Measurements from ENCODE around the gene USP17L11. TPM values are rescaled to one million over a fixed set of nuclear protein-coding genes. Genes with fewer than 3 reads are reported as not detected.
A peak's percentile ranks its signal among the peaks of the same experiment; 100 is the strongest.
"Not testable (repeated sequence)": the region's sequence is repeated elsewhere in the genome, so short reads cannot be mapped to it uniquely, and the experiment has no call there.

The USP17L11 gene
- 0.42 TPM for total RNA-seq (ENCODE audit: unreplicated experiment)
- long read RNA-seq = 0 reads

- H3K27me3 Mint-ChIP-seq (ENCODE audit: unreplicated experiment); H3K9me3 Mint-ChIP-seq (ENCODE audit: unreplicated experiment); H3K4me3 Mint-ChIP-seq (ENCODE audit: unreplicated experiment); H3K4me1 Mint-ChIP-seq (ENCODE audit: low read depth, unreplicated experiment); H3K27ac Mint-ChIP-seq (ENCODE audit: unreplicated experiment); H3K36me3 Mint-ChIP-seq (ENCODE audit: unreplicated experiment); DNase-seq: not testable (repeated sequence)
These were observed at the start of gene USP17L11 for GRCh38 chr4:9215105-9215504. Gene USP17L11 (plus strand): TSS chr4:9215405. CDS start chr4:9215405, 0 bp downstream.

GRCh38 chr4:9165990-9166389, 49.2 kb upstream of the USP17L11 start:
- H3K36me3 Mint-ChIP-seq (ENCODE audit: unreplicated experiment); H3K27ac Mint-ChIP-seq (ENCODE audit: unreplicated experiment); DNase-seq; H3K4me1 Mint-ChIP-seq (ENCODE audit: low read depth, unreplicated experiment); H3K9me3 Mint-ChIP-seq (ENCODE audit: unreplicated experiment); H3K27me3 Mint-ChIP-seq (ENCODE audit: unreplicated experiment); H3K4me3 Mint-ChIP-seq (ENCODE audit: unreplicated experiment): not testable (repeated sequence)

- not testable (repeated sequence) for DNase-seq; H3K27ac Mint-ChIP-seq (ENCODE audit: unreplicated experiment); H3K9me3 Mint-ChIP-seq (ENCODE audit: unreplicated experiment); H3K4me1 Mint-ChIP-seq (ENCODE audit: low read depth, unreplicated experiment); H3K4me3 Mint-ChIP-seq (ENCODE audit: unreplicated experiment); H3K36me3 Mint-ChIP-seq (ENCODE audit: unreplicated experiment); H3K27me3 Mint-ChIP-seq (ENCODE audit: unreplicated experiment)
These were observed 45.3 kb upstream of the USP17L11 start, which contains the start of gene FAM90A26 for GRCh38 chr4:9169791-9170459. Gene FAM90A26 (plus strand): TSS chr4:9170409. CDS start chr4:9173173, 2,764 bp downstream.

- H3K4me1 Mint-ChIP-seq (ENCODE audit: low read depth, unreplicated experiment); H3K27ac Mint-ChIP-seq (ENCODE audit: unreplicated experiment); H3K36me3 Mint-ChIP-seq (ENCODE audit: unreplicated experiment); H3K9me3 Mint-ChIP-seq (ENCODE audit: unreplicated experiment); H3K27me3 Mint-ChIP-seq (ENCODE audit: unreplicated experiment); DNase-seq; H3K4me3 Mint-ChIP-seq (ENCODE audit: unreplicated experiment): not testable (repeated sequence)
These were observed 4.8 kb upstream of the USP17L11 start, which contains the start of gene USP17L10 for GRCh38 chr4:9210357-9210756. Gene USP17L10 (plus strand): TSS chr4:9210657. CDS start chr4:9210657, 0 bp downstream.

- not testable (repeated sequence) for H3K4me1 Mint-ChIP-seq (ENCODE audit: low read depth, unreplicated experiment); H3K27me3 Mint-ChIP-seq (ENCODE audit: unreplicated experiment); H3K36me3 Mint-ChIP-seq (ENCODE audit: unreplicated experiment); H3K27ac Mint-ChIP-seq (ENCODE audit: unreplicated experiment); H3K4me3 Mint-ChIP-seq (ENCODE audit: unreplicated experiment); H3K9me3 Mint-ChIP-seq (ENCODE audit: unreplicated experiment); DNase-seq
These were observed 504 bp upstream of the USP17L11 start for GRCh38 chr4:9214701-9215100.

GRCh38 chr4:9219852-9220251, 4.6 kb downstream of the USP17L11 start, which contains the start of gene USP17L12:
Gene USP17L12 (plus strand): TSS chr4:9220152. CDS start chr4:9220152, 0 bp downstream.
- H3K27ac Mint-ChIP-seq (ENCODE audit: unreplicated experiment); H3K4me1 Mint-ChIP-seq (ENCODE audit: low read depth, unreplicated experiment); DNase-seq; H3K4me3 Mint-ChIP-seq (ENCODE audit: unreplicated experiment); H3K9me3 Mint-ChIP-seq (ENCODE audit: unreplicated experiment); H3K36me3 Mint-ChIP-seq (ENCODE audit: unreplicated experiment); H3K27me3 Mint-ChIP-seq (ENCODE audit: unreplicated experiment): not testable (repeated sequence)

- H3K27me3 Mint-ChIP-seq (ENCODE audit: unreplicated experiment); H3K36me3 Mint-ChIP-seq (ENCODE audit: unreplicated experiment); H3K9me3 Mint-ChIP-seq (ENCODE audit: unreplicated experiment); H3K4me1 Mint-ChIP-seq (ENCODE audit: low read depth, unreplicated experiment); H3K27ac Mint-ChIP-seq (ENCODE audit: unreplicated experiment); H3K4me3 Mint-ChIP-seq (ENCODE audit: unreplicated experiment); DNase-seq: not testable (repeated sequence)
These were observed 9.4 kb downstream of the USP17L11 start, which contains the start of gene USP17L13 for GRCh38 chr4:9224596-9224995. Gene USP17L13 (plus strand): TSS chr4:9224896. CDS start chr4:9224896, 0 bp downstream.

GRCh38 chr4:9230249-9230648, 15.0 kb downstream of the USP17L11 start:
- H3K36me3 Mint-ChIP-seq (ENCODE audit: unreplicated experiment); H3K27me3 Mint-ChIP-seq (ENCODE audit: unreplicated experiment); H3K4me3 Mint-ChIP-seq (ENCODE audit: unreplicated experiment); H3K4me1 Mint-ChIP-seq (ENCODE audit: low read depth, unreplicated experiment); H3K27ac Mint-ChIP-seq (ENCODE audit: unreplicated experiment); H3K9me3 Mint-ChIP-seq (ENCODE audit: unreplicated experiment); DNase-seq: not testable (repeated sequence)

GRCh38 chr4:9234085-9234484, 18.9 kb downstream of the USP17L11 start, which contains the start of gene USP17L15:
Gene USP17L15 (plus strand): TSS chr4:9234385. CDS start chr4:9234385, 0 bp downstream.
- not testable (repeated sequence) for H3K4me3 Mint-ChIP-seq (ENCODE audit: unreplicated experiment); DNase-seq; H3K9me3 Mint-ChIP-seq (ENCODE audit: unreplicated experiment); H3K27me3 Mint-ChIP-seq (ENCODE audit: unreplicated experiment); H3K36me3 Mint-ChIP-seq (ENCODE audit: unreplicated experiment); H3K27ac Mint-ChIP-seq (ENCODE audit: unreplicated experiment); H3K4me1 Mint-ChIP-seq (ENCODE audit: low read depth, unreplicated experiment)

- not testable (repeated sequence) for H3K27ac Mint-ChIP-seq (ENCODE audit: unreplicated experiment); H3K4me1 Mint-ChIP-seq (ENCODE audit: low read depth, unreplicated experiment); DNase-seq; H3K27me3 Mint-ChIP-seq (ENCODE audit: unreplicated experiment); H3K36me3 Mint-ChIP-seq (ENCODE audit: unreplicated experiment); H3K9me3 Mint-ChIP-seq (ENCODE audit: unreplicated experiment); H3K4me3 Mint-ChIP-seq (ENCODE audit: unreplicated experiment)
These were observed 23.3 kb downstream of the USP17L11 start for GRCh38 chr4:9238461-9238860.

GRCh38 chr4:9243579-9243978, 28.4 kb downstream of the USP17L11 start, which contains the start of gene USP17L17:
Gene USP17L17 (plus strand): TSS chr4:9243879. CDS start chr4:9243879, 0 bp downstream.
- DNase-seq; H3K4me3 Mint-ChIP-seq (ENCODE audit: unreplicated experiment); H3K36me3 Mint-ChIP-seq (ENCODE audit: unreplicated experiment); H3K4me1 Mint-ChIP-seq (ENCODE audit: low read depth, unreplicated experiment); H3K27me3 Mint-ChIP-seq (ENCODE audit: unreplicated experiment); H3K27ac Mint-ChIP-seq (ENCODE audit: unreplicated experiment); H3K9me3 Mint-ChIP-seq (ENCODE audit: unreplicated experiment): not testable (repeated sequence)

- DNase-seq = peak; percentile 6
These were observed 32.9 kb downstream of the USP17L11 start, which contains the start of gene USP17L18 for GRCh38 chr4:9247953-9248680. Gene USP17L18 (plus strand): TSS chr4:9248630. CDS start chr4:9248630, 0 bp downstream.

More at GRCh38 chr4:9247953-9248680, 32.9 kb downstream of the USP17L11 start, which contains the start of gene USP17L18:
- not testable (repeated sequence) for H3K27ac Mint-ChIP-seq (ENCODE audit: unreplicated experiment); H3K4me3 Mint-ChIP-seq (ENCODE audit: unreplicated experiment); H3K27me3 Mint-ChIP-seq (ENCODE audit: unreplicated experiment); H3K9me3 Mint-ChIP-seq (ENCODE audit: unreplicated experiment); H3K36me3 Mint-ChIP-seq (ENCODE audit: unreplicated experiment); H3K4me1 Mint-ChIP-seq (ENCODE audit: low read depth, unreplicated experiment)
